ENCODE measurements around the gene RASD1. TPM values are rescaled to one million over a fixed set of nuclear protein-coding genes. Genes with fewer than 3 reads are reported as not detected.
"Not testable (repeated sequence)": the region's sequence is repeated elsewhere in the genome, so short reads cannot be mapped to it uniquely, and the experiment has no call there.

RASD1 gene
- total RNA-seq, 1 donor from 2014 or later, result 6.4 TPM

DNA sequence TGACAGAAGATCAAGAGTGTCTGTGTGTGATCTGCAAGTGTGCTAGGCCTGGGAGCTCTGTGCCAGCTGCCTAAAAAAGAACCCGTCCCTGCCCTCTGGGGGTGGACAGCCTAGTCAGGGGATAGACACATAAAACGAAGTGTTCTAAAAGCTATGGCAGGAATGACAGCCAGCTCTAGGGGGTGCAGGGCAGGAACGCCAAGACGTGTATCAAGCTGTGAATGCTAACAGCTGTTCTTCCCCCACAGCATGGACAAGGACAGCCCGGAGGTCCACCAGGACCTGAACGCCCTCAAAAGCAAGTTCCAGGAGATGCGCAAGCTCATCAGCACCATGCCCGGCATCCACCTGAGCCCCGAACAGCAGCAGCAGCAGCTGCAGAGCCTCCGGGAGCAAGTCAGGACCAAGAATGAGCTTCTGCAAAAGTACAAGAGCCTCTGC lies 5.1 kb downstream of the RASD1 start:
- DNase-seq (ENCODE audit: extremely low spot score, unreplicated experiment), result no peak
- Mint-ChIP-seq H3K27me3 (peaks cover 20% of the 10 kb centered on the region), H3K36me3 (peaks cover 28% of the 10 kb centered on the region), H3K4me1 (ENCODE audit: unreplicated experiment) (peaks cover 14% of the 10 kb centered on the region), H3K4me3 (no peak overlapping the region), H3K9me3 (no peaks in the 10 kb centered on the region), H3K27ac (no peak overlapping the region)
- TF ChIP-seq, protein P1, sequence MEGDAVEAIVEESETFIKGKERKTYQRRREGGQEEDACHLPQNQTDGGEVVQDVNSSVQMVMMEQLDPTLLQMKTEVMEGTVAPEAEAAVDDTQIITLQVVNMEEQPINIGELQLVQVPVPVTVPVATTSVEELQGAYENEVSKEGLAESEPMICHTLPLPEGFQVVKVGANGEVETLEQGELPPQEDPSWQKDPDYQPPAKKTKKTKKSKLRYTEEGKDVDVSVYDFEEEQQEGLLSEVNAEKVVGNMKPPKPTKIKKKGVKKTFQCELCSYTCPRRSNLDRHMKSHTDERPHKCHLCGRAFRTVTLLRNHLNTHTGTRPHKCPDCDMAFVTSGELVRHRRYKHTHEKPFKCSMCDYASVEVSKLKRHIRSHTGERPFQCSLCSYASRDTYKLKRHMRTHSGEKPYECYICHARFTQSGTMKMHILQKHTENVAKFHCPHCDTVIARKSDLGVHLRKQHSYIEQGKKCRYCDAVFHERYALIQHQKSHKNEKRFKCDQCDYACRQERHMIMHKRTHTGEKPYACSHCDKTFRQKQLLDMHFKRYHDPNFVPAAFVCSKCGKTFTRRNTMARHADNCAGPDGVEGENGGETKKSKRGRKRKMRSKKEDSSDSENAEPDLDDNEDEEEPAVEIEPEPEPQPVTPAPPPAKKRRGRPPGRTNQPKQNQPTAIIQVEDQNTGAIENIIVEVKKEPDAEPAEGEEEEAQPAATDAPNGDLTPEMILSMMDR (conservative IDR thresholded peaks at IDR 0.05), result no peak

DNA sequence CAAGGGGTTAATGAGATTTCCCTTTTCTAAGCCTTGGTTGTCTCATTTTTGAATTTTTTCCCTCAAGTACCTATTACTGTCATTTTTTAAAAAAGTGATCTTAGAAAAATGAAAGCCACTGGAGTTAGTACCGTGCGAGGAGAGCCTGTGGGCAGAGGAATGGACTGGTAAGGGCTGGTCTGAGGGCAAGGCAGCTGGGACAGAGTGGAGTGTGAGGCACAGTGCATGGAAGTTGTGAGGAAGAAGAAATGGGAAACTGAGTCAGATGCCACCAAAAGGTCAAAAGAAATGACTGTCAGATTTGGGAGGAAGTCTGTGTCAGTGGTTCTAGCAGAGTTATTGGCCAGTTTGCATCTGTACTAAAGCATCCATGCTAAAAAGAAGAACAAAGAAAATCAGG lies 8.2 kb downstream of the RASD1 start:
- H3K36me3 Mint-ChIP-seq, result peaks cover 36% of the 10 kb centered on the region
- no peak overlapping the region for H3K4me3 Mint-ChIP-seq
- TF ChIP-seq, protein P1 (conservative IDR thresholded peaks at IDR 0.05), result no peak
- no peak for DNase-seq (ENCODE audit: extremely low spot score, unreplicated experiment)
- H3K27me3 Mint-ChIP-seq, result peaks cover 3% of the 10 kb centered on the region
- H3K27ac Mint-ChIP-seq, result no peak overlapping the region
- H3K9me3 Mint-ChIP-seq, result no peaks in the 10 kb centered on the region
- H3K4me1 Mint-ChIP-seq (ENCODE audit: unreplicated experiment), result peaks cover 14% of the 10 kb centered on the region

DNA sequence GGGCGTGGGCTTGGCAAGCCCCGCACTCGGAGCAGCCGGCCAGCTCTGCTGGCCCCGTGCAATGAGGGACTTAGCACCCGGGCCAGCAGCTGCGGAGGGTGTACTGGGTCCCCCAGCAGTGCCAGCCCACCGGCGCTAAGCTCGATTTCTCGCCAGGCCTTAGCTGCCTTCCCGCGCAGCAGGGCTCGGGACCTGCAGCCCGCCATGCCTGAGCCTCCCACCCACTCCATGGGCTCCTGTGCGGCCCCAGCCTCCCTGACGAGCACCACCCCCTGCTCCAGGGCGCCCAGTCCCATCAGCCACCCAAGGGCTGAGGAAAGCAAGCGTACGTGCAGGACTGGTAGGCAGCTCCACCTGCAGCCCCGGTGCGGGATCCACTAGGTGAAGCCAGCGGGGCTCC lies 9.8 kb downstream of the RASD1 start:
- not testable (repeated sequence) for H3K9me3 Mint-ChIP-seq; H3K27ac Mint-ChIP-seq; DNase-seq (ENCODE audit: extremely low spot score, unreplicated experiment); H3K27me3 Mint-ChIP-seq; H3K4me1 Mint-ChIP-seq (ENCODE audit: unreplicated experiment); H3K4me3 Mint-ChIP-seq
- H3K36me3 Mint-ChIP-seq, result peaks cover 25% of the 10 kb centered on the region

DNA sequence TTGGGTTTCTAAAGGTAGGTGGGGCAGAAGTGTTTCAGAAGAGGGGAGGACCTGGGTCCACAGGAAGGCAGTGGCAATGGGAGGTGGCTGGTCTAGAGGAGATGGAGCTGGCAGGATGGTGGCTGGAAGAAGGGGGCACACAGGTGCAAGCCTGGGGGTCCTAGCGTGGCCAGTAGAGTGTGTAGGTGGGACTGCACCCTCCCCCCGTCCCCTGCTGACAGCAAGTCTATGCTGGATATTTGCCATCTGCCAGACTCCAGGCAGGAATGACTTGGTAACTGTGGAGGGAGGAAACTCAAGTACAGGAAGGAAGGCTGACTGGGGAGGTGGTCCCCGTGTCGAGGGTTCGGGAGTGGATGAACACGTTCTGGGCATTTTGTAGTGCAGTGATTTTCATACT lies 10.8 kb downstream of the RASD1 start:
- peaks cover 25% of the 10 kb centered on the region for H3K36me3 Mint-ChIP-seq
- H3K9me3 Mint-ChIP-seq, result no peaks in the 10 kb centered on the region
- H3K4me1 Mint-ChIP-seq (ENCODE audit: unreplicated experiment), result peaks cover 9% of the 10 kb centered on the region
- no peaks in the 10 kb centered on the region for H3K27me3 Mint-ChIP-seq
- no peak overlapping the region for H3K27ac Mint-ChIP-seq
- no peak overlapping the region for H3K4me3 Mint-ChIP-seq
- DNase-seq (ENCODE audit: extremely low spot score, unreplicated experiment), result no peak
- TF ChIP-seq, protein P1 (conservative IDR thresholded peaks at IDR 0.05), result no peak

DNA sequence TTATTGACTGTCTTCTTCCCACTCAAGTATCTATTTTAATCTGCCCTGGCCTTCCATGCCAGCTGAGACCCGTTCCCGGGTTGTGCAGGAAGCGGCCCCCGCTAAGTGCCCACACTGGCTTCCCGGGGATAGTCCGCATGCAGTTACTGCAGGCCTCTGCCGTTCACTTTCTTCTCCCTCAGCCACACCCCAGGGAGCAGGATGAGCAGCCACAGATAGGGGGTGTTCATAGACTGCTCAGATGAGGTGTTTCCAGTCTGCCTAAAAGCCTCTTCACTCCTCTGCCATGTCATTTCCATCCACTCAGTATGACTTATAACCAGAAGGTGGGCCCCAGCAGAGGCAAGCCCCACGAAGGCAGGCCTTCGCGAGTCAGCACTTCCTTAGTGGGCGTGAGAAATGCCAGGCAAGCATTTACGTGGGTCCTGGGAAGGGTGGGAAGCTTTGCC lies 11.7 kb downstream of the RASD1 start:
- H3K4me3 Mint-ChIP-seq, result no peak overlapping the region
- peaks cover 22% of the 10 kb centered on the region for H3K36me3 Mint-ChIP-seq
- peaks cover 9% of the 10 kb centered on the region for H3K4me1 Mint-ChIP-seq (ENCODE audit: unreplicated experiment)
- H3K27me3 Mint-ChIP-seq, result no peaks in the 10 kb centered on the region
- H3K9me3 Mint-ChIP-seq, result no peaks in the 10 kb centered on the region
- H3K27ac Mint-ChIP-seq, result no peak overlapping the region
- TF ChIP-seq, protein P1 (conservative IDR thresholded peaks at IDR 0.05), result no peak
- no peak for DNase-seq (ENCODE audit: extremely low spot score, unreplicated experiment)

DNA sequence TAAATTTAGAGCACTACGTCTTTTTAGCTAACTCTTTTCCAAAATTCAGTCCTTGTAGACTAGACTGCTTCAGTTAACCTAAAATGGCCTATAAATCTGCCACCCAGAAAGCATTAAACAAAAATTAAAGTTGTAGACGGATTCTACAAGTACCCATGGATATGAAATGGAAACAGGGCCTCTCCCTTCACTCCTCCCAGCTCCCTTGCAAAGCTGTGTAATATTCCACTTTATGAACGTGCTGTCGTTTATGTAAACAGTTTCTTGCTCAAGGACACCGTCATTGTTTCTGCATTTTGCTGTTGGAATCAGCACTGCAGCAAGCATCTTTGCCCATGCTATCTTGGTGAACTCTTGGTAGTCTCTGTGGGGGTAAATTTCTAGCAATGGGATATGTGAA lies 14.3 kb downstream of the RASD1 start:
- H3K4me3 Mint-ChIP-seq, result no peak overlapping the region
- TF ChIP-seq, protein P1 (conservative IDR thresholded peaks at IDR 0.05), result no peak
- DNase-seq (ENCODE audit: extremely low spot score, unreplicated experiment), result no peak
- H3K4me1 Mint-ChIP-seq (ENCODE audit: unreplicated experiment), result peaks cover 14% of the 10 kb centered on the region
- no peaks in the 10 kb centered on the region for H3K9me3 Mint-ChIP-seq
- no peaks in the 10 kb centered on the region for H3K27me3 Mint-ChIP-seq
- no peak overlapping the region for H3K27ac Mint-ChIP-seq
- H3K36me3 Mint-ChIP-seq, result peaks cover 13% of the 10 kb centered on the region
